GM10847 (cell line): Measurements from ENCODE around the gene ZFHX3.

Experiments used
- POLR2A ChIP-seq: IDR thresholded peaks from 2 replicates; pipeline ENCODE4 v1.6.1; 2011; ENCODE audit not compliant: insufficient read length; ENCODE audit errors: extremely low read depth

The ZFHX3 gene

GRCh38 chr16:72937360-72937759, 110.6 kb downstream of the ZFHX3 start:
- no peak for TF ChIP-seq POLR2A

- no peak for TF ChIP-seq POLR2A
Observed at GRCh38 chr16:72936408-72936807, 111.5 kb downstream of the ZFHX3 start.

- no peak for TF ChIP-seq POLR2A
Observed at GRCh38 chr16:72935896-72936295, 112.0 kb downstream of the ZFHX3 start.

GRCh38 chr16:72934636-72935403, 113.1 kb downstream of the ZFHX3 start:
- no peak for TF ChIP-seq POLR2A

DNA sequence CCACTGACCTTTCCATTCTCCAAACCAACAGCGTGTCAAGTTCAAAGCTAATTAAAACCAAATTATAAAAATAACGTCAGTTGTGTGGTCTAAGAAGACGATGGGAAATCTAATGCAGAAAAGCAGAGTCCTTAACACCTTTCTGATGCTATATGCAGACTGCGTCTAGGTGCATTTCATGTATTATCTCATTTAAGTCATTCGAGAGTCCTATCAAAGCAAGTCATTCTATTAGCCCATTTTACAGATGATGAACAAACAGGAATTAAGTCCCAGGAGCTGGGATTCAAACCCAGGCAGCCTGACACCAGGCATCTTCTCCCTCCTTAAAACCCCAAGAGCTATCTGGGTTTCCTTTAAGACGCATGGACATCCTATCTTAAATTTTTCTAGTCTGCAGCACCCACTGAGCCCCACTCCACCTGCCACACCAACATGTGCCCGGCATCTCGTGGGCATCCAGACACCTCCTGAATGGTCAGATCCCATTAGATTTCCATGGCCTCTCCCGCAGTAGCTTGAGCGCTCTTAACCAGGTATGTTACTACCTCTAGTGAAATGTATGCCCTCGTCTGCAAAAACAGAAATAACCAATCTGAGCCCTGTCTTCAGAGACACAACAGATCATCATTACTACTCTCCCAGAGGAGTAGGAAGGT, 115.1 kb downstream of the ZFHX3 start:
- no peak for TF ChIP-seq POLR2A

DNA sequence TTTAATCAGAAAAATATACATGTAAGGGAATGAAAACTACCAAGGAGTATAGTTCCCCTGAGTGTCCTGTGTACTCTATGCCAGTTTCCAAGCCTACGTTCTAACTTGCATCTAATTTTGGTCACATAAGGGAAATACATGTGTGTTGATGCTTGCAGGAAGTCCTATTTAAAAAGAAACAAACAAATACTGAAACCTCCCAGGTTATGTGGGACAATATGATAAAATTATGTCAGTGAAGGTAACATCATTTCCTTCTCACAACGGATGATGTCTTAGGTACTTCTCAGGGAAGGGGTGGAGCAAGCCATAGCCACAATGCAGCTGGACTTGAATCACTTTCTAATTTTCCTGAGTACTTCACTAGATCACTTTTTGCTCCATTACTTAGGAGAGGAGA, 115.9 kb downstream of the ZFHX3 start:
- no peak for TF ChIP-seq POLR2A

GRCh38 chr16:72930396-72930795, 117.5 kb downstream of the ZFHX3 start:
- TF ChIP-seq POLR2A: no peak

DNA sequence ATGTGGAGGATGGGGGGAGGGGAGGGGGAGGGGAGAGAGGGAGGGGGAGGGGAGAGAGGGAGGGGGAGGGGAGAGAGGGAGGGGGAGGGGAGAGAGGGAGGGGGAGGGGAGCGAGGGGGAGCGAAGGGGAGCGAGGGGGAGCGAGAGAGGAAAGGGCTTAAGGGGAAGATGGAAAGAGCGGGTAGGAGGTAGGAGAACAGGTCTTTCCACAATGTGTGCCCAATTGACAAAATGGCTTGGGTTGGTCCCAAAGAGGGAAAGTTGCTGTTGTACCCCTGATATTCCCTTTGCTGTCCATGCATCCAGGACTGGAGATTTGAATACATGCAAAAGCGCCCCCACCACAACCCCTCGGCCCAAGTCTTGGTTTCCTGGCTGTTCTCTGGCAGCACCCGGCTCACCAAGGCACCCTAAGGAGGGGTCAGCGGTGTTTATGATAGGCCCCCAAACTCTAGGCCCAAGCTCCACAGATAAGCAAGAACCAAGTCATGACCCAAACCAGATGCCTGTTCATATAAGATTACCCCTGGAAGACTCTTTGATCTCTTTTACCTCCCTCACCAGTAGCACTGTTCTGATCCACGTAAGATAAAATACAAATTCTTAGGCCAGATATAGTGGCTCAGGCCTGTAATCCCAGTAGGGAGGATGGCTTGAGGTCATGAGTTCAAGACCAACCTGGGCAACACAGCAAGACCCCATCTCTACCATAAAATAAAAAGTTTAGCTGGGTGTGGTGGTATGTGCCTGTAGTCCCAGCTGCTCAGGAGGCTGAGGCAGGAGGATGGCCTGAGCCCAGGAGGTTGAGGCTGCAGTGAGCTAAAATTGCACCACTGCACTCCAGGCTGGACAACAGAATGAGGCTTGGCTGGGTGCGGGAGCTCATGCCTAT, 119.6 kb downstream of the ZFHX3 start:
- no peak for TF ChIP-seq POLR2A

DNA sequence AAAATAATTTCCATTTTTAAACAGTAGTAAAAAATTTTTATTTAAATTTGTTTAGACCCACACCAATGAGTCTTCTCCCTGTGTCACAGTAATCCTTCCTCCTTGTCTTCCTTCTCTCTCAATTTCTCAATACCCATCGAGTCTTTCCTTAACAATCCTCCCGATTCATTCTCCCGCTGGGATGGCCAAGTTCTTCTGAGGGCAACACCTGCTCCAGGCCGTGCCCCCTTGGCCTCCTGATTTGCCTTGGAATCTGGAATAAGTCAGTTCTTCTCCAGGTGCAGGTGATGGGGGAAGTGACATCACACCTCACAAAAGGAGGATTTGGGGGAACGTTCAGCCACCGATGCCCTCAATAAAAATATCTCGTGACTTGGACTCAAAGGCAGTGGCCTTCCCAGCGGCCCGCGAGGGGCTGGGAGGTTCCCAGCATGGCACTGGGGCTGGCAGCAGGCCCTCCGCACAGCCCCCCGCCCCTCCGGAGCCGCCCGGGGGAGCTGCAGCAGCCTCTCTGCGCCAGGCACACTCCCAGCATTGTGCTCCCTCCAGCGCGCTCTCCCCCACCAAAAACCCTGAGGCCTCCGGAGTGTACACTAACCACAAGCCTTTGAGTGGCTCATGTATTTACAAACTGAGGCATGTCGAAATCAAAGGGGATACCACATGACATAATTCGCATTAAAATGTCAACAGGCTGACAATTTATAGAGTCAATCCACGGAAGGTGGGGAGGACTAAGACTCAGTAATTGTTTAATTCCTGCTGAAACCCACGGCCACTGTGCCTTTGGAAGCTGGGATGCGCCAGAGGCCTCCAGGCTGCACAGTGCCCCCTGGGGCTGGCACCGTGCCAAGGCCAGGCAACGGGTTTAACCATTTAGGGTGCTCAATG, 120.5 kb downstream of the ZFHX3 start:
- TF ChIP-seq POLR2A: no peak

DNA sequence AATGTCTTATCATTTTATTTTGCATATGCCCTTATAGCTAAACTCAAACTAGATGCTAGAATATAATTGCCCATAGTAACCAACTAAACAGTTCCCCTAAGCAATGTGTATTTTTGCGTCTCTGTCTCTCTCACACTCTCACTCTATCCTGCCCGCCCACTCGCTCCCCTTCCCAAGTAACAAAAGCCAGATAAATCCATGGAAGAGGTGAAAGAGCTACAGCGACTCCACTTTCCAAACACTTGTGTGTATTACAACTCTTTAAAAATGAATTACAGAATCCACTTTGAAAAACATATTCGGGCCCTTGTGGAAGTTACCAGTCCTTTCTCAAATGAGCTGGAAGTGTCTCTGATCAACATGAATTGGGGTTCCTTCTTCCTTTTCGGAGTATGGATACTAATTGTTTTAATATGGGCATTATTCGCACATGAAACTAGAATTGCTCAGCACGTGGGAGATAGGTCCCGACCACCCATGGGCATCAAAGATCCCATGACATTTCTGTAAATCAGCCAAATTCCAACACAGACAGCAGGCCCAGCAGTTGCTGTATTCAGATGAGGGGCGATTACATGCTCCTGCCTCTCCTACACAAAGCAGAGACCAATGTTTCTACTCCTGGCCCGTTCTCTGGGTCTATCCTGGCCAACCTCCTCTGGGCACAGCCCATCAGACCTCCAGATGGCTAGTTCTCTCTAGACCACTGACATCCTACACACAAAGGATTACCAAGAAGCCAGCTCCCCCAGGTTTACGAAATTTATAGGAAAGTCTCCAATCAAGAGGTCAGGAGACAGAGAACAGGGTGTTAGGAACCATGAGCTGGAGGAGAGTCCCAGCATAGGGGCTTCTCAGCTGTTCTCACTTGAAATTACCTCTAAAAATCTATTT, 121.5 kb downstream of the ZFHX3 start:
- no peak for TF ChIP-seq POLR2A

- no peak for TF ChIP-seq POLR2A
Observed at GRCh38 chr16:72925631-72925979, 122.3 kb downstream of the ZFHX3 start.

- TF ChIP-seq POLR2A: no peak
Observed at GRCh38 chr16:72924927-72925630, 122.8 kb downstream of the ZFHX3 start.

- no peak for TF ChIP-seq POLR2A
Observed at GRCh38 chr16:72924537-72924926, 123.4 kb downstream of the ZFHX3 start.
